GM18868 (cell line): Measurements from ENCODE around the gene BCCIP.
A peak's percentile ranks its signal among the peaks of the same experiment; 100 is the strongest.

Experiments
- ATAC-seq: cut with Tn5 transposase; IDR thresholded peaks from one replicate; pipeline ENCODE4 v1.9.1; 2021; ENCODE audit warnings: mild to moderate bottlenecking, moderate library complexity; ENCODE audit not compliant: unreplicated experiment

BCCIP gene

DNA sequence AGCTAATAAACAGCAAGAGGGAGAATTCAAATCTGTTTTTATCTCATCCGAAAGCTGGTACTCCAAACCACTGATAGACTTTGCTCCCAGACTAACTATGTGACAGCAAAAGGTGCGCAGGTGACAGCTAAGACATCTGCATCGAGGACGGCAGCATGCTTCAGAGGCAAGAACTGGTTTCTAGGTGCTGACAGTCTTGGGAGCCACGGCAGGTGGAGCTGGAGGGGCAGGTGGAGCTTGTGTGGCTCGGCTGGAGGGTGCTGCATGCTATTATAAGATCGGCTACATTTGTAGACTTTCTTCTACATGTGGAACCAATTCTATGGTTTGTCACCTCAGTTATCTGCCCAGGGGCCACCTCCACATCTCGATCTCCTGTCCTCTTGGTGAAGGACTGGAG is 25.9 kb upstream of the BCCIP start:
- no peak for ATAC-seq

DNA sequence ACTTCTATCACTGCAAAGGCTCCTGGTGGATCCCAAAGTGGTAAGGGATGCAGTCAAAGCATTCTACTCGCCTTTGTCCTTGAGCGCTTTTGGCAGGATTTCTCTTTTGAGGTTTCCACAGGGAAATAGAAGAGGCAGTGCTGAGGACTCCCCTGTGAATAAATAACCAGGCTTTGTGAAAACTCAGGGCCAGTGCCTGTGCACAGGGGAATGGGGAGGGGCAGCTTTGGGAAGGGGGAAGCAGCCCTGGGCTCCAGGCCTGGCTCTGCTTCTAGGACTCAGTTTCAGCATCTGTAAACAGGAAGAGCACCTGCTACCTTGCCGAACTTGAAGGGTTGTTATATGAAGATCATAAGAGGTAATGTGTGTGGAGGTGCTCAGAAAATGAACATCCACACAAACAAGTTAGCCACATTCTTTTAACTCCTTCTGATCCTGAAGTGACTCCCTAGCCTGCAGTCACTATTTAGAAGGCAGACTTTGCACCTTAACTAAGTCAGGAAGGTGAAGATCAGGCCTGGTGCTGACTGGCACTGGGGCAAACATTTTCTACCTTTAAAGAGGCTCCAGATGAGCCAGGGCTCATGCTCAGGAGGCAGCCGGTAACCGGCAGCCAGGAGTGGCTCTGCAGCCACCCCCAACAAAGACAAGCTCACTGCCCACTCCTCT is 25.2 kb upstream of the BCCIP start:
- ATAC-seq, result no peak

DNA sequence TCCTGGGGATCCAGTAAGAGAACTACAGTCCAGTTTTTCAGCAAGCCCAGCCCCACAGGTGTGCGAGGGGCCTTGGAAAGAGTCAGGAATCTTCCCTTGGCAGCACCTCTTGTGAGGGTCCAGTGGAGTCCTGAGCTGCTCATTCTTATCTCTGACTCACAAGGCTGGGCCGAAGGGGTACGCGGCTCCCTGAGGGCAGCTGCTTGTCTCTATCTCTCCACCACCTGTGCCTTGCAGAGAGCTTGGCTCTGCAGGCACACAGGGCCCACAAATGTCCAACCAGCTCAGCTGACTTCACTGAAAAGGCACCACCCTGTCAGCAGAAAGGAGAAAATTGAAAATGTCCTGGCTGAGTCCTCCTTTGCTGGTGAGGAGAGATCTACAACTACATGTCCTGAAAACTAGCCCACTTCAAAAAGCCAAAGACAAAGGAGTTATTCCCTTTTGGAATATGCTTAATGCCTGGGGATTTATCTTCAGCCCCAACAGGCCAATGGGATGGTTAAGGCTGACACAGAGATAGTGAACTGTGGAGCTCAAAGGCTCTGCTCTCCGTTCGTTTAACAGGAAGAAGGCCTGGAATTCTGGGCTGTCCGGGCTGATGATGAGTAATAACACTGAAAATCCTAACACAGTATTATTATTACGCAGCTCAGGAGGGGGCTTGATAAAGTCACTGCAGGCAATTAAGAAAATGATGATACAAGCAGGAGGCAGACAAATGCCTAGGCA is 23.7 kb upstream of the BCCIP start:
- no peak for ATAC-seq

DNA sequence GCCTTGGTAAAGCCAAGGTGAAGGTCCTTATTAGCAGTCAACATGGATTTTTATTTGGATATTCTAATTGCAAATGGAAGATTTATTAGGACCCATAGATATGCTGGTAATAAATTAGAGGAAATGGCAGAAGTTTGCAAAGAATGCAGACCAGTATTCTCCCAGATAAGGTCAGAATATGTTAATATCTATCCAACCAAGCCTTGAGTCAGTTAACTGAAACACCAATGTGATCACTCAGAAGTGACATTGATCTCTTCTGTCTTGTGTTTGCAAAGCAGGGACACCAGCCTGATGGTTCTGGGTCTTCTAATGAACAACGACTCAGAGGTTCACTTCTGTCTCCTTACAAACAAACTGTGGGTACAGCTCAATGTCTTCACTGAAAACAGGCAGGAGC is 21.8 kb upstream of the BCCIP start:
- no peak for ATAC-seq

DNA sequence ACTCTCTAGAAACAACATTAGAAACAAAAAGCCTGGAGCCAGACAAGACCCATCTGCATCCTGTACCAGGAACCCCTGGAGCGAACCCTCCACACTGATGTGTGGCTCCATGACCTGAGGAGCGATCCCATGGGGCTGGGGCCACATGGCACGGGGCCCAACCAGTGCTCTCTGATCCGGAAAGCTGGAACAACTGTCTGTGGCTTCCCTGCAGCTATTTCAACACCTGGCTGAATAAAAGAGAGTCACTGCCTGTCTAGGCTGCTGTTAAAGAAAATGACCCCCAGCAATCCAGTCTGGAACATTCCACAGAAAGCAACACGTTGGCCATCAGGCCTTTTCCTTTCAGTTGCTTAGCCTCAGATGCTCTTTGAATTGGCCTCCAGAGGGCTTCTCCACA is 21.2 kb upstream of the BCCIP start:
- ATAC-seq, result no peak

DNA sequence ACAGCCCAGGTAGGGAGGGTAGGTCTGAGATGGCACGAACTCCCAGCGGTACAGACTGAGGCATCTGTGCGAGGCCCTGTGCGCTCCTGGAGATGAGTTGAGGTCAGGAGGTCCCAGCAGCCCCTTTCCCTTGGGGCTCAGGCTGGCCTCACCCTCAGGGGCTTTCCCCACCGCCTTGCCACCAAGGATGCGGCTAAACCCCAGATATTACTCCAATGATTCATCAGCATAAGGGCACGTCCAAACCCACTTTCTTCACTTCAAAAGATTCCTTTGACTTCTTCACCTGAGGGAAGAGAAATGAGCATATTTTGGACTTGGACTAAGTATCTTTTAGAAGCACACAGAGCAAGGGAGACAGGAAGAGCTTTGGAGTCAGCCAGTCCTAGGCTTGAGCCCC is 20.6 kb upstream of the BCCIP start:
- no peak for ATAC-seq

DNA sequence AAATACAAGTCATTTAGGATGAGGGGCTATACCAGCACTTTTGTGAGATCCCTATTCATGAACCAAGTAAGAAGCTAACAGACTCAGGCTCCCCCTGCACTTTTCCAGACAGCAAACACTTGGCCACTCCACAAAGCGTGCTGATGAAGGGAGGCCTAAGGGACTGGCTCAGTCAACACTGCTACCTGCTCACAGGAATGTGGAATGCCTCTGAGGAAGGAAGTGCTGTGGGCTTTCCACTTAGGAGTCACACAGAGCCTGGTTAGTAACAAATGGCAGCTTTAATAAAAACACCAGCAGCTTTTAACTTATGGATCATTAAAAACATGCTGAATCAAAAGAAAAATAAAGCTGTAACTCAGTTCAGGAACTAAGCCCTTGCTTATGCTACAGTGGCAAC is 15.3 kb upstream of the BCCIP start:
- no peak for ATAC-seq

DNA sequence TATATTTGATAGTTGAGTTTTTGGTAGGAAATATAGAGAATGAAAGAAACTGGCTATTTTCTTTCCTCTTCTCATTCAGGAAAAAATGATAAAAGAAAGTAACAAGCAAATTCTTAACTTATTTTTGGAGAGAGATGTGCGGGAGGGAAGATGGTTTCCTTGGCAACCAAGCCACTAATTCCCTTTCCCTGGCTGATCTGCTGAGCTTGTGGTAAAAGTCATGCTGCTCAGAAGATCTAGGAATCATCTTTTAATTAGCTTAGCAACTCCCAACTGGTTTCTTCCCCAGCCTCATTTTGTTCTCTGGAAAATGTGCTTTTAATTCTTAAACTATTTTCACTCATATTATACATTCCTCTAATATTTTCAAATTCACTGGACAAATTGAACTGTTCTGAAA is 12.1 kb upstream of the BCCIP start:
- no peak for ATAC-seq

DNA sequence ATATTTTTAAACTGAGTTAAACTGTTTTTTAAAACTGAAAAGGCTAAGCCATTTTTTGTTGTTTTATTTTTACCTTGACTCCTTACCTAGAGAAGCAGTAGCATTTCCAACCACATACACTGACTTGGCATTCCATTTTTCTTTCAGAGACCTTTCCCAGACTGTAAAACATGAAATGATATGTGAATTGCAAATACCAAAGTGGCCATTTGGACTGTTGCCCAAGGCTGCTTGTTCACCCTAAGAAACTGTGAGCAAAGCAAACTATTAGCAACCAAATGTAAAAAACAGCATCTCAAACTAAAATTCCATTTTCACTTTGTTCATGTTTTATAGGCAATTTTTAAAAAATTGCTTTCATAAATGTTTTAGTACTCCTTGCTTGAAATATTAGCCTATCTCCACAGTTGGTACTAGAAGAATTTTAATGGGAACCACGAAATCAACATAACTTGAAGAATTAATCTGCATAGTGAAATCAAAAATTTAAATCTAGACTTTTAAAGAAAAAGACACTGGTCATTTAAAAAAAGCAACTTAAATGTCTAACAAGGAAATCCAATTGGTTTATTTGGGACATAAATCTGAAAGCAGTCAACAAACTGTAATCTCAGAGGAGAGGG is 11.1 kb upstream of the BCCIP start:
- ATAC-seq, result no peak

DNA sequence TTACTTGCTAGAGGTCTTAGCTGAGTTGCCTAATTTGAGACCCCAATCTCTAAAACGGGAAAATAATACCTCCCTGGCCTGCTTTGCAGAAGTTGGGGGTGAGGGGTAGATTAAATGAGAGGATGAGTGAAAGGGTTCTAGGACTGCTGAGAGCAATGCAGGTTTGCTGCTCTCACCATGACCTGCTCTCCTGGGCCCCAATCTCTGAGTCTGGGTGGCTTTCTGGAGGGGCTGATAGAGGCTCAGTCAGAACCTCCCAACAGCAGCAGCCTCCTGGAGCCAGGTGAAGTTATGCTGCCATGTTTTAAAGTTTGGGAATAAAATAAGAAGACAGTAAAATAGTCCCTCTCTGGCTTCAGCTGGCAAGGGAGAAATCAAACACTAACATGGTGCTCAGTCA is 7.6 kb upstream of the BCCIP start:
- no peak for ATAC-seq

DNA sequence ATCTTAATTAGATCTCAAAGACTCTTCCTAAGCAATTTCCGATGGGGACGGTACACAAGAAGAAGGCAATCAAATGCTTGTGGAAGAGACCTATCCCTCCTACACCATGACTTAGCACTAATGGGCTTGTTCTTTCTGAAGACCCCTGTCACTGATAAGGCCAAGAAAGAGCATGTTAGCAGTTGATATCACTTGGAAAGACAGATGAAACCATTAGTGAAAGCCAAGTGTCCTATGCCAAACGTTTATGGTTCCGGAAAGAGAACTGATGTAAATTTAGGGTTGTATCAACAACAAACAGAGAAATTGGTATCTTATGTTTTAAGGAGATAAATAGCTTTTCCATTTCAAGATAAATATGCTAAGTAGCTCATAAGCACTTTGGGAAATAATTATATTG is 6.8 kb upstream of the BCCIP start:
- ATAC-seq, result no peak

DNA sequence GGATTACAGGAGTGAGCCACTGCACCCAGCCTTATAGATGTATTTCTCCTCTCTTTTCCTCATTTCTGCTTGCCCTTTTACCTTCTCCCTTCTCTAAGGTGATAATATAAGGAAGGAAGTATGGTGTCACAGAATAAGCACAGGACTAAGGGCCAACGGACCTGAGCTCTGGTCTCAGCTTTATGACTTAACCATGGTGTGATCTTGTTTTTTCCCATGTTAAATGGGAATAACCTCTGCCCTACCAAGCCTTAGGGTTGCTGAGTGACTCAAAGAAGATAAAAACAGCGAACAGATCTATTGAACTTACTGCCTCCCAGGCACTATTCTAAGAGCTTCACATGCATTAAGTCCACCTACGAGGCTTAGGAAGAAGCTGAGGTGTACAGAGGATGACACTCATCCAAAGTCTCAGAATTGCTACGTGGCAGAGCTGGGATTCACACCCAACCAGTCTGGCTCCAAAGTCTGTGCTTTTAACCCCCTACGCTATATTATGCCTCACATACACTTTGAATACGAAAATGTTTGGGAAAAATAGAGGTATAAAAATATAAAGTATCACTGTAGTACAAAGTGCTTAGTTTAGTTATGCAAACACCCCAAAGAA is 5.9 kb upstream of the BCCIP start:
- ATAC-seq, result no peak

DNA sequence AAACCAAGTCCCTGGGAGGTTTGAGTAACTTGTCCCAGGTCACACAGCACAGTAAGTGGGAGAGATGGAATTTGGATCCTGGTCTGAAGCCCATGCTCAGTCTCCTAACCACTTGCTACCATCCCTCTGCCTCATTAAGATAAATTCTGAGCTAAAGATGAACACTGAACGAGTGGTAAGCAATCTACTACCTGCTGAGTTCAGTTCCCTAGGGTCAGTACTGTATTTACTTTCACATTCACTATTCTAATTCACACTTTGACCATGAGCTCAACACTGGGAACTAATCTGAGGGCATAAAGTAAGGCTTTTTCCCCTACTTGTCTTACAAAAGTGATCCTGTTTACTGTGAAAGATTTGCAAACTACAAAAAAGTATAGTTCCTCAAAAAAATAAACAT is 2.6 kb upstream of the BCCIP start:
- ATAC-seq, result peak; percentile 66

DNA sequence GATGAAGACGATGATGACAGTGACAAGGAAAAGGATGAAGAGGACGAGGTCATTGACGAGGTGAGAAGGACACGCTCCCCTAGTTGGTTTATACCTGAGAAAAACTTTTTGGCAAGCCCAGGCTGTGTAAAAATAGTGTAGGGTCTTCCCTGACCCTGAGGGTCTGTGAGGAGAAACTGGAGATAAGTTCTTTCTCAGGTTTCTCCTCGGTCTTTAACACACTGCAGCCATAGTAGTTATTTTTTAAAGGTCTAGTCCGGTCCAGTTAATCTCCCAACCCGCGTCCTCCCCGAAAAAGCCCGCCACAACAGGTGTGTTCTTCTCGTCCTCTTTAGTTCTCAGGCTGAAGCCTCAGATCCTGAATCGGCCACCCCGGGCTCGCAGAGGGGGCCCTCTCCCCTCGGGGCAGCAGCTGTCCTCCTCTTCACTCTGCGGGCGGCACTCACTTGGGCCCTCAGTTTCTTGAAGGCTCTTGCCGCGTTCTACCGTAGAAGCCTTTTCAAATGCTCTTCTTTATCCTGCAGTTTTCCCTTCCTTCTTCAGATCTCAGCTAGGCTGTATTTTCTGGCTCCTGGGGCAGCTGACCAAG is 411 bp downstream of the BCCIP start:
- no peak for ATAC-seq

DNA sequence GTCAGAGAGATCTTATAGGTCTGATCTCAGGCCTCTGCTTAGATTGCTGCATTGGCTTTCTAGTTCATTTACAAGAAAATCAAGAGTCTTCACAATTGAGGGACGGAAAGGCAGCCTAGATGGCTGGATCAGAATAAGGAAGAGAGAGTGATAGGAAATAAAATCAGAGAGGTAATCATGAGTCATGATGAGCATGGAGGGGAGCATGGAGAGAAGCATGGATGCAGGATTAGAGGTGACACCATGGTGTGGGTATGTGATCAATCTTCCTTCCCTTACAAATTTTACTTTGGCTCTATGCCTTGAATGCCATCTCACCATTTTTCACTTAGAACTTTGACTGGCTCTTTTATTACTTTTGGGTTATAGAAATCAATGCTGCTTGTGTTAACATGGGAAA is 1.4 kb downstream of the BCCIP start:
- no peak for ATAC-seq

DNA sequence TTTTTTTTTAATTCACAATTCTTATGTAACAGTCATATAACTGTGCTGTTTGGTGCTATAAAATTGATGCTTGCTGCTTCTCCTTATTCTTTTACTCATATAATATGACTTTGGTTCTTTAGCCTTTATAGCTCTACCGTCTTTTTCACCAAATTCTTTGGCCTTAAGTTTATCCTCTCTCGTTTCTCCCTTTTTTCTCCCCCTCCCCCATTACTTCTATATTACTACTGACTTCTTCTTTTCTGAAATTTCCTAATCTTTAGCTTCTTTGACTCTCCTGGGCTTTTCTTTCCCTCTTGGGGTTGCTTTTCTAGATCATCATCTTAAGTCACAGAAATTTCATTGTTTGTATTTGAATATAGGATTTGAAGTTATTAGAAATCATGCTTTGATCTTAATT is 3.8 kb downstream of the BCCIP start:
- ATAC-seq, result no peak

DNA sequence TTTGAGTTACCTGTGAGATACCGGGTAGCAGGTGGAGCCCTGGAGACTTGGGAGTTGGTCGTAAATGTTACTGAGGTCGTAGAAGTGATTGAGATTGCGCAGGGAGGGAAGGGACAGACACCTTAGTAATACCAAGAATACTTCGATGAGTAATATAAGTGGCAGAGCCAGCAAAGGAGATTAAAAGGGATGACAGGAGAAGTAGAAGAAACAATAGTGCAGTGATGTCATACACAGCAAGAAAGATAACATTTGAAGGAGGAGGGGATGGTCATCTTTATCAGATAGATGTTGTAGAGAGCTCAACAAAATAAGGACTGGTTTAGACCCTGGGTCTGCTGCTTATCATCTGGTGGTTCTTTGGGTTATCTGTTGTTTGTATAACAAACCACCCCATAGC is 5.0 kb downstream of the BCCIP start:
- no peak for ATAC-seq

DNA sequence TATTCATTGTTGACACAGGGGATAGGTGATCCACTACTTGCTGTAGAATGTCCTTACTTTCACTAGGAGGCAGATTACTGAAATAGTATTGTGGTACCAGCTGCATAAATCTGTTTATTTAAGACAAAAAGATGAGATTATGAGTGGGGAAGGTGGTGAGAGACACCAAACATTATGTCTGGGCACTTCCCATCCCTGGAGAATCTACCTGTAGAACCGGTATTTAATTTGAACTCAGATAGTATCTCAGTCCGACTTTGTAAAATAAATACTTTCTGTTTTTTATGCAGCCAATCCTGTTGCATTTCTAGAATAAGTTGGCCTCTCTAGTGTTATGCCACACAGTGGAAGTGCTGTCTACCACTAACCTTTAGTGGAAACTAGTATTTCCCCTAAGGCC is 13.4 kb downstream of the BCCIP start:
- no peak for ATAC-seq

DNA sequence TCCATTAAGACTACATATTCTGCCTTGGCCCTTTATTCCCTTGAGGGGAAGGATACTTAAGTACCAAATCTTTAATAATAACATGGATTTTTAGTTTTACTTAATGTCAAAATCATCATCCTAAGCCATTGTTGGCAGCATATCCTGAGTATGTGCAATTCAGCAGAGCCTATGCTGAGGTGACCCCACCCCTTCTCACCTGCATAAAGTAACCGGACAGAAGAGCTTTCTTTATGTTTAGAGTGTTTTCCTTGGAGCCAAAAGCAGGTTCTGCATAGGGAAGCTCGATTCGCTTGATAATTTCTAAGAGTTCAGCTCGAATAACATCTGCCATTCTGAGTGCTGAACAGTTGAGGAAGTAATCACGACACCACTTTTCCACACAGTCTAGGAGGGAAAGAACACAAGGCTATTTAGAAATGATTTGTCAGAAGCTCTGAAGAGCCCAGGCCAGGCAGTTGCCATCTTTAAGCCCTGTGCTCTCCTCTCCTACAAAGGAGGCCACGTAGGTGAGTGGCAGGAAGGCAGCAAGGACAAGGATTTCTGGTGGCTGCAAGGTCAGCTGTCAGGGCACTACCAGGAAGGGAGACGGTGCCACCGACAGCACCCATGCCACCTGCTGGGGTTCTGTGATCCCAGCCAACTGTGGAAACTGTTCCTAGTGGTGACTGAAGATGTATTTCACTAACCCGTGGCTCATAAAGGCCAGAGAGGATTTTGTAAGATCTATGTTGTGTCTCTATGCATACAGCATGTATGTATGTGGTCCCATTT is 15.6 kb downstream of the BCCIP start:
- ATAC-seq, result no peak

DNA sequence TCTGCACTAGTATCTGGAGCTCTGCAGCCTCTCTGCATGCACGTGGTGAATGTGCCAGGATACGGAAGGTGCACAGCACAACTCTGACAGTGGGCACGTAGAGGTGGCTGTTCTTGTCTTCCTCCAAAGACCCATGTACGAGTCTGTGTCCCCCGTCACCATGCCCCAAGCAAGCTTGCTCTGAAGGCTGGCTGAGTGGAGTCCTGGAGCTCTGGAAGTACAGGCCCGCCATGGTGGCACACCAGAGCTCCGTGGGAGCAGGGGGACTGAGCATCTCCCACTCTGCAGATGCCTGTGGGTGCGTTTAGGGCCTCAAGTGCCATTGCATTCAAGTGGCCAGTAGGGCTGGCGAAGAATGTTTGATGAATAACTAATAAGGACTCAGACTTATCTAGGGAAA is 17.1 kb downstream of the BCCIP start:
- ATAC-seq, result no peak

DNA sequence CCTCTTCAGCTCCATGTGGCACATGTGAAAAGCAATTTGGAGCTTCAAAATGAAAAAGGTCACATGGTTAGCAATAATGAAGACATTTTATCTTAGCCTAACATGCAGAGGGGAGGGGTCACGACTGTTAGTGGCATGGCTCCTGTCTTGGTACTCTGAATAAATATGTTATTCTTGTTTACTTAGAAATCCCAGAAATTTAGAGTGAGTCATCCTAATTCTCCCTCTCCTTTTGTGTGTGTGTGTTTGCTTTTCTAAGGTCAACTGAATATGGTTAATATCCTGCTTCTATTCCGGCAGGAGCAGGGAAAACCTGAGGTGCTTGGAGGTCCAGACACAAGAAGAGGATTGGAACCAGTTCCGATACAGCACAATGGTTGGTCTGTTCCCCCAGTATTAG is 17.6 kb downstream of the BCCIP start:
- no peak for ATAC-seq
